ENCODE data around the gene SH3YL1.

Gene SH3YL1

GRCh38 chr2:269356-270030 is 5.7 kb upstream of the SH3YL1 start:
- no peak for DNase-seq (ENCODE audit: low read depth, low spot score)
- Histone ChIP-seq H3K9ac (ENCODE audit: insufficient read length) (no peak overlapping the region), H3K27ac (no peak overlapping the region), H3K4me3 (no peak overlapping the region), H3K36me3 (ENCODE audit: insufficient read depth, low read length) (peaks cover 35% of the 10 kb centered on the region), H3K9me3 (ENCODE audit: low read depth, low read length) (no peaks in the 10 kb centered on the region)
- TF ChIP-seq EZH2 (IDR thresholded peaks at IDR 0.05) (no peak), FOXP2 (optimal IDR thresholded peaks at IDR 0.05; ENCODE audit: control extremely low read depth, extremely low read length, insufficient read depth) (no peak), POLR2AphosphoS5 (IDR thresholded peaks at IDR 0.05; ENCODE audit: borderline replicate concordance, low read depth, low read length) (no peak)

- DNase-seq (ENCODE audit: low read depth, low spot score), result no peak
- no peak overlapping the region for H3K27ac ChIP-seq
- TF ChIP-seq FOXP2 (optimal IDR thresholded peaks at IDR 0.05; ENCODE audit: control extremely low read depth, extremely low read length, insufficient read depth) (no peak), POLR2AphosphoS5 (IDR thresholded peaks at IDR 0.05; ENCODE audit: borderline replicate concordance, low read depth, low read length) (no peak), EZH2 (IDR thresholded peaks at IDR 0.05) (no peak)
- no peak overlapping the region for H3K4me3 ChIP-seq
- peaks cover 27% of the 10 kb centered on the region for H3K36me3 ChIP-seq (ENCODE audit: insufficient read depth, low read length)
- 0 out of 2 replicates have a peak, but pooled peaks cover 2% of the 10 kb centered on the region for H3K9me3 ChIP-seq (ENCODE audit: low read depth, low read length)
- no peak overlapping the region for H3K9ac ChIP-seq (ENCODE audit: insufficient read length)
These were observed 4.5 kb upstream of the SH3YL1 start for GRCh38 chr2:268323-268722.

DNA sequence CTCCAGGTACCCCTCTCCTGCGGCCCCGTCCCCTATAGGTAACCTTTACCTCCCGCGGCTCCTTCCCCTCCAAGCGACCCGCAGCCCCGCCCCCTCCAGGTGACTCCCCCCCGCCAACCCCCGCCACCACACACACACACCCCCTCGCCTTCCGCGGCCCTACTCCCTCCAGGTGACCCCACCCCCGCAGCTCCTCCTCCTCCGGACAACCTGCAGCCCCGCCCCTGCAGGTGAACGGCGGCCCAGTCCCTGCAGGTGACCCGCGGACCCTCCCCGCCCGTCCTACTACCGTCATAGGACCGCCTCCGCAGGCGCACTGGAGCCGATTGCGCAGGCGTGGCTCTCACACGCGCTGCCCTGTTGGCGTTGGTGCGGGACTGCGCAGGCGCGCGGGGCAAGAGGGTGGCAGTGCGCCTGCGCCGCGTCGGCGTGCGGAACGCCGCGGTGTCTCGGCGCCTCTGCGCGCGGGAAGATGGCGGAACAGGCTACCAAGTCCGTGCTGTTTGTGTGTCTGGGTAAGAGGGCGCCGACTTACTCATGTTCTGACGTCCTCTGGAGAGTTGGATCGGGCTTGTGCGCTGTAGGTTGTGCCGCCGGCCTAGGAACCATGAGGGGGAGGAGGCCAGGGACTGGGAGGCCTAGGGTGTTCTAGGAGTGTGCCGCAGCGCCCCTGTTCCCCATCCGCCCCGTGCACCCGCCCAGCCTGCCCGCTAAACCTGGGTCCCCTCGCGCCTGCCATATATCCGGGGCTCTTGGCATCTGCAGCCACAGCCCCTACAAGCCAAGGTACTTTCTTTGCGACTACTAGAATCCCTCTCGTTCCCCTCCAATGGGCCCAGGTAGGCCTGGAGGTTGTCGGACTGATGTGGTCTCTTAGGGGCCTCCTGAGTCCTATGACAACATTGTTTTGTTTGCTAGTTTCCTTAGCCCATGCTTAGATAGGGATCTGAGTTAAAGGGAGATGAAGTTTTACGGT is 949 bp upstream of the SH3YL1 start, which contains the start of gene ACP1:
Gene ACP1 (plus strand): TSS at position 455 of the 976 bp plus-strand sequence. CDS start 18 bp downstream, at position 473.
- H3K9me3 ChIP-seq (ENCODE audit: low read depth, low read length), result peaks cover 13% of the 10 kb centered on the region; the same call in 1 of the 2 replicates
- TF ChIP-seq POLR2AphosphoS5 (IDR thresholded peaks at IDR 0.05; ENCODE audit: borderline replicate concordance, low read depth, low read length) (peak; percentile 93), EZH2 (IDR thresholded peaks at IDR 0.05) (no peak)
- peak within 1 kb of the TSS; percentile 52 for H3K27ac ChIP-seq
- DNase-seq (ENCODE audit: low read depth, low spot score), result peak; percentile 50
- peaks cover 32% of the 10 kb centered on the region for H3K36me3 ChIP-seq (ENCODE audit: insufficient read depth, low read length)
- peak within 1 kb of the TSS; percentile 97 for H3K9ac ChIP-seq (ENCODE audit: insufficient read length)
- peak within 1 kb of the TSS; percentile 99 for H3K4me3 ChIP-seq

DNA sequence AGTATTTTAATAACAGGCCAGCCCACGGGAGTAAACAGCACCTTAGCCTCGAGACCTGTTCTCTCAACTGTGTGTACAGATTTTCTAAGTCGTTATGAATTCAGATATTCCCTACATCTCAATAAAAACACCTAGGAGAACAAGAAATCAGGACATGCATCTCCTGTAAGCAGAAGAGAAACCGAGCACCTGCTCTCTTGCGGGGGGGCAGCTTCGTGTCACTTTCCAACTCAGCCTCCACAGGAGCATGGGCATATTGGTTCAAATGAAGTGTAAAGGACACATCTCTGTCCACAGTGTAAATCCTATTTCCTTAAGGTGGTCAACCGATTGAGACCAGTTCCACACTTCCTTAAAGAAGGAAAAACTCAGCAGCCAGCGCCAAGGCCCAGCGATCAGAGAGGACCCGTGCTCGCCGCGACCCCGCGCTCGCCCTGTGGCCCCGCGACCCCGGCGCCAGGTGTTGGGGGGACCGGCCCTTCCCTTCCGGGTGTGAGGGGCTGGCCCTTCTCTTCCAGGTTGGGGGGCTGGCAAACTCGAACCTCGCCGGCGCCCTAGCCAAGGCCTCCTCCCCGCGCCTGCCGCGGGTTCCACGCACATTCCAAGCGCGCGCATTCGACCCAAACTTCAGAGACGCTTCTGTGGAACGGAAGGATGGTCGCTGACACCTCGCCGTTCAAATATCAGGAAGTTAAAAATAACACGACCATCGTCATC is 652 bp downstream of the SH3YL1 start:
- DNase-seq (ENCODE audit: low read depth, low spot score), result no peak
- H3K9ac ChIP-seq (ENCODE audit: insufficient read length), result no peak overlapping the region
- TF ChIP-seq EZH2 (IDR thresholded peaks at IDR 0.05) (no peak), FOXP2 (optimal IDR thresholded peaks at IDR 0.05; ENCODE audit: control extremely low read depth, extremely low read length, insufficient read depth) (no peak), POLR2AphosphoS5 (IDR thresholded peaks at IDR 0.05; ENCODE audit: borderline replicate concordance, low read depth, low read length) (no peak)
- peaks cover 38% of the 10 kb centered on the region for H3K36me3 ChIP-seq (ENCODE audit: insufficient read depth, low read length)
- H3K27ac ChIP-seq, result no peak overlapping the region
- H3K4me3 ChIP-seq, result no peak overlapping the region
- H3K9me3 ChIP-seq (ENCODE audit: low read depth, low read length), result peaks cover 16% of the 10 kb centered on the region; the same call in 1 of the 2 replicates

DNA sequence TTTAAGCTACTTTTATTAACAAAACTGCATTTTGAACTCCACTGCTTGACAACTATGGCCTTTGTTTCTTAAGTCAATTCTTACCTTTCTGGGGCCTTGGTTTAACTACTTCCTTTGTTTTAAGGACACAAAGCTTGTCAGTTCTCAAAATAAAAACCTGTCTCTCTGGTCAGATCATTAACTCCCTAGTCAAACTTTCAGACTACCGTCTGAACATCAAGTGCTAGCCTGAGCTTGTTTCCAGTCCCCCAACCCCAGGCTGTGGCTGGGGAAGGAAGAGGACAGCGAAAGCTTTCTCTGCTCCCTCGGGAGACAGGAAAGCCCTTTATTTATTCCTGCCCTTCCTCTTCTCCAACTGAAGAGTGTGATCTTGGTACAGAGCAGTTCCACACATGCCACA is 1.7 kb downstream of the SH3YL1 start:
- H3K4me3 ChIP-seq, result no peak overlapping the region
- H3K27ac ChIP-seq, result no peak overlapping the region
- no peak overlapping the region for H3K9ac ChIP-seq (ENCODE audit: insufficient read length)
- H3K9me3 ChIP-seq (ENCODE audit: low read depth, low read length), result peaks cover 21% of the 10 kb centered on the region; the same call in 1 of the 2 replicates
- DNase-seq (ENCODE audit: low read depth, low spot score), result no peak
- TF ChIP-seq EZH2 (IDR thresholded peaks at IDR 0.05), result no peak
- TF ChIP-seq FOXP2 (optimal IDR thresholded peaks at IDR 0.05; ENCODE audit: control extremely low read depth, extremely low read length, insufficient read depth), result no peak
- no peak for TF ChIP-seq POLR2AphosphoS5 (IDR thresholded peaks at IDR 0.05; ENCODE audit: borderline replicate concordance, low read depth, low read length)
- H3K36me3 ChIP-seq (ENCODE audit: insufficient read depth, low read length), result peaks cover 38% of the 10 kb centered on the region

- H3K9me3 ChIP-seq (ENCODE audit: low read depth, low read length), result peaks cover 21% of the 10 kb centered on the region; the same call in 1 of the 2 replicates
- H3K9ac ChIP-seq (ENCODE audit: insufficient read length), result no peak overlapping the region
- TF ChIP-seq EZH2 (IDR thresholded peaks at IDR 0.05), result no peak
- no peak for TF ChIP-seq POLR2AphosphoS5 (IDR thresholded peaks at IDR 0.05; ENCODE audit: borderline replicate concordance, low read depth, low read length)
- no peak for TF ChIP-seq FOXP2 (optimal IDR thresholded peaks at IDR 0.05; ENCODE audit: control extremely low read depth, extremely low read length, insufficient read depth)
- H3K27ac ChIP-seq, result no peak overlapping the region
- peaks cover 38% of the 10 kb centered on the region for H3K36me3 ChIP-seq (ENCODE audit: insufficient read depth, low read length)
- H3K4me3 ChIP-seq, result no peak overlapping the region
- no peak for DNase-seq (ENCODE audit: low read depth, low spot score)
These were observed 3.2 kb downstream of the SH3YL1 start for GRCh38 chr2:260507-261161.

- peaks cover 38% of the 10 kb centered on the region for H3K36me3 ChIP-seq (ENCODE audit: insufficient read depth, low read length)
- no peak for TF ChIP-seq EZH2 (IDR thresholded peaks at IDR 0.05)
- no peak for TF ChIP-seq POLR2AphosphoS5 (IDR thresholded peaks at IDR 0.05; ENCODE audit: borderline replicate concordance, low read depth, low read length)
- TF ChIP-seq FOXP2 (optimal IDR thresholded peaks at IDR 0.05; ENCODE audit: control extremely low read depth, extremely low read length, insufficient read depth), result no peak
- H3K9ac ChIP-seq (ENCODE audit: insufficient read length), result no peak overlapping the region
- no peak overlapping the region for H3K4me3 ChIP-seq
- DNase-seq (ENCODE audit: low read depth, low spot score), result no peak
- peaks cover 21% of the 10 kb centered on the region; the same call in 1 of the 2 replicates for H3K9me3 ChIP-seq (ENCODE audit: low read depth, low read length)
- no peak overlapping the region for H3K27ac ChIP-seq
These were observed 4.0 kb downstream of the SH3YL1 start for GRCh38 chr2:259789-260331.
